Transverse colon (tissue), 3 donors: ENCODE data around the gene WDR72.

Source experiments
- POLR2A ChIP-seq: fragments of 450-650 bp; IDR thresholded peaks from one replicate; pipeline ENCODE4 v1.6.1; 2016; ENCODE audit warnings: antibody characterized with exemption, mild to moderate bottlenecking, moderate library complexity
- TF ChIP-seq, protein P1 (sequence below), 5 experiments: fragments of 200-600 bp in 3 of 5; fragments of 450-650 bp in 2 of 5; sonication (generic) in 3 of 5; IDR thresholded peaks; 1 replicate in 2 of 5; 2 replicates in 3 of 5; pipeline ENCODE4 v1.5.1; 2016 to 2017; ENCODE audit warnings: antibody characterized with exemption in 5 of 5, inconsistent platforms in 3 of 5, mild to moderate bottlenecking in 2 of 5, moderate library complexity in 1 of 5

DNA sequence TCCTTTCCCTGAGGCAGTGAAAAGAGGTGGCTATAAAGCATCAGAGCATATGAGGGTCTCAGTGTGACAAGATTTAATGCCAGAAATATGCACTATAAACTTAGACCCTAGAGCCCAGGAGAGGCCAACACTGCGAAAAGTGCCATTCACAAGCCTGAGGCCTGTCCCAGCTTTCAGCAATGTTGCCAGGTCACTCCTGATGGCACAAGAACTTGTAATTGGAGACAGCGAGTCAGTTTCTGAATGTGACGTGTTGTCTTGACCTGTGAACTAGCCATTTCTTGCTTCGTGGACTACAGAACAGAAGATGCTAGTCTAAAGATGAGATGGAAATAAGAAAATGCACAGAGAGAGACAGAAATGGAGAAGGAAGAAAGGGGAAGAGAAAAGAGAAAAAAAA, 87.9 kb downstream of the WDR72 start:
- TF ChIP-seq, protein P1, sequence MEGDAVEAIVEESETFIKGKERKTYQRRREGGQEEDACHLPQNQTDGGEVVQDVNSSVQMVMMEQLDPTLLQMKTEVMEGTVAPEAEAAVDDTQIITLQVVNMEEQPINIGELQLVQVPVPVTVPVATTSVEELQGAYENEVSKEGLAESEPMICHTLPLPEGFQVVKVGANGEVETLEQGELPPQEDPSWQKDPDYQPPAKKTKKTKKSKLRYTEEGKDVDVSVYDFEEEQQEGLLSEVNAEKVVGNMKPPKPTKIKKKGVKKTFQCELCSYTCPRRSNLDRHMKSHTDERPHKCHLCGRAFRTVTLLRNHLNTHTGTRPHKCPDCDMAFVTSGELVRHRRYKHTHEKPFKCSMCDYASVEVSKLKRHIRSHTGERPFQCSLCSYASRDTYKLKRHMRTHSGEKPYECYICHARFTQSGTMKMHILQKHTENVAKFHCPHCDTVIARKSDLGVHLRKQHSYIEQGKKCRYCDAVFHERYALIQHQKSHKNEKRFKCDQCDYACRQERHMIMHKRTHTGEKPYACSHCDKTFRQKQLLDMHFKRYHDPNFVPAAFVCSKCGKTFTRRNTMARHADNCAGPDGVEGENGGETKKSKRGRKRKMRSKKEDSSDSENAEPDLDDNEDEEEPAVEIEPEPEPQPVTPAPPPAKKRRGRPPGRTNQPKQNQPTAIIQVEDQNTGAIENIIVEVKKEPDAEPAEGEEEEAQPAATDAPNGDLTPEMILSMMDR (IDR thresholded peaks at IDR 0.05) = no peak
- TF ChIP-seq POLR2A = no peak
